Measurements from ENCODE around the gene CYP51A1. TPM values are rescaled to one million over a fixed set of nuclear protein-coding genes. Genes with fewer than 3 reads are reported as not detected.

Gene CYP51A1
- total RNA-seq, 1 experiment from 2014 or later: 52.3 TPM

DNA sequence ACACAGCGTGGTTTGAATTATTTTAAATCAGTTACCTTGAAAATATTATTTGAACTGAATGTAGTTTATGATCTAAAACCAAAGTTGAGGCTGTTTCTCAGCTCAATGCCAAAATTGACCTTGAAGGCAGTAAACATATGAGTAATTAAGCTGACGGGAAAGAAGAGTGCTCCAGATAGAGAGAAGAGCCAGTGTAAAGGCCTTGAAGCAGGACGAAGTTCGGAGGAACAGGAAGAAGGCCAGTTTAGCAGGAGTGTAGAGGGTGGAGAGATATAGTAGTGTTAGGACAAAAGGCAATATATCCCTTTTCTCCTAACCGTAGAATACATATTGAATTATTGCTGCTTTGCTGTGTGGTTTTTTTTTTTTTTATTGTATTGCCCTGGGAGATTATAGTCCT lies 63.2 kb downstream of the CYP51A1 start:
- ChIA-PET CTCF (interaction anchor here (0.8 kb wide), 1 partner anchor 190 kb away, joined by 5 read pairs; no protein-coding TSS in a partner anchor), POLR2A (ENCODE audit: unreplicated experiment) (no interaction called here)
- Histone ChIP-seq H3K36me3 (ENCODE audit: low read depth, low read length) (0 out of 2 replicates have a peak, but pooled peaks cover 2% of the 10 kb centered on the region), H4K20me1 (ENCODE audit: low read length) (no peaks in the 10 kb centered on the region), H3K9ac (ENCODE audit: low read length) (0 out of 2 replicates have a peak overlapping the region, but pooled peaks have one; percentile 9), H3K4me1 (ENCODE audit: insufficient read depth, low read length) (peaks cover 15% of the 10 kb centered on the region), H3K27me3 (ENCODE audit: low read length) (no peaks in the 10 kb centered on the region), H3F3A (ENCODE audit: low read length, unreplicated experiment) (no peaks in the 10 kb centered on the region), H3K9me3 (ENCODE audit: low read length) (no peaks in the 10 kb centered on the region), H2AFZ (ENCODE audit: low read length) (no peak overlapping the region), H3K27ac (ENCODE audit: low read length) (no peak overlapping the region), H3K9me2 (replicated peaks; ENCODE audit: low read length) (no peaks in the 10 kb centered on the region), H3K79me2 (ENCODE audit: low read length) (no peaks in the 10 kb centered on the region), H3K4me3 (ENCODE audit: low read length) (no peak overlapping the region), H3K4me2 (ENCODE audit: low read length) (no peak overlapping the region)
- ATAC-seq (peak; percentile 88), DNase-seq (no peak)
- BruUV-seq (replicated peaks): no TSS peak
- intact Hi-C loops (cut with micrococcal nuclease): no loop called here
- TF ChIP-seq EZH2phosphoT487 (IDR thresholded peaks at IDR 0.05; ENCODE audit: borderline replicate concordance, low read length) (no peak), EZH2 (IDR thresholded peaks at IDR 0.05; ENCODE audit: low read length, unreplicated experiment) (no peak)
- TF ChIP-seq, protein P1, sequence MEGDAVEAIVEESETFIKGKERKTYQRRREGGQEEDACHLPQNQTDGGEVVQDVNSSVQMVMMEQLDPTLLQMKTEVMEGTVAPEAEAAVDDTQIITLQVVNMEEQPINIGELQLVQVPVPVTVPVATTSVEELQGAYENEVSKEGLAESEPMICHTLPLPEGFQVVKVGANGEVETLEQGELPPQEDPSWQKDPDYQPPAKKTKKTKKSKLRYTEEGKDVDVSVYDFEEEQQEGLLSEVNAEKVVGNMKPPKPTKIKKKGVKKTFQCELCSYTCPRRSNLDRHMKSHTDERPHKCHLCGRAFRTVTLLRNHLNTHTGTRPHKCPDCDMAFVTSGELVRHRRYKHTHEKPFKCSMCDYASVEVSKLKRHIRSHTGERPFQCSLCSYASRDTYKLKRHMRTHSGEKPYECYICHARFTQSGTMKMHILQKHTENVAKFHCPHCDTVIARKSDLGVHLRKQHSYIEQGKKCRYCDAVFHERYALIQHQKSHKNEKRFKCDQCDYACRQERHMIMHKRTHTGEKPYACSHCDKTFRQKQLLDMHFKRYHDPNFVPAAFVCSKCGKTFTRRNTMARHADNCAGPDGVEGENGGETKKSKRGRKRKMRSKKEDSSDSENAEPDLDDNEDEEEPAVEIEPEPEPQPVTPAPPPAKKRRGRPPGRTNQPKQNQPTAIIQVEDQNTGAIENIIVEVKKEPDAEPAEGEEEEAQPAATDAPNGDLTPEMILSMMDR (conservative IDR thresholded peaks at IDR 0.05; ENCODE audit: low read depth, low read length): no peak

DNA sequence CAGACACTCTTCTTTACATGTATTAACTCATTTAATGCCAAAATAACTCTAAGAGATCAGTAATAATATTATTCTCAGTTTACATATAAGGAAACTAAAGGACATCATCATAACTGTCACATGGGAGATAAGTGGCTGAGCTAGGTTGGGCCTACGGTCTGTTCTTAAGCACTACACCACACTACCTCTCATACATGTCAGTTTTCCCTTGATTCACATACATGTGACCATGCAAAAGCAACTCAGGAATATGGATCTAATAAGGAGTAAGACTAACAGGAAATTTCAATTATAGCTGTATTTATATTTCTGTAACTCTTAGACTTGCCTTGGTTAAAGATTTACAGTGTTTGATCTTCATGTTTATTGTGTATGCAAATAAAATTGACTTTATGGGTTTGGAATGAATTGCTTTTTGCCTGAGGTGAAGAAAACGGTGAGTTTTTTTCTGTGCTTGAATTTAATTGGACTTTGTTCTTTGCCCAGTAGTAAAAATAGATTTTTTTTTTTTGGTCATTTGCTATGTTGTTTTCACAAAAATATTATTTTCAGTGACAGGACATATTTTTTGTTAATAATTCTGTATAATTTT lies 69.7 kb downstream of the CYP51A1 start:
- intact Hi-C loops (cut with micrococcal nuclease): no loop called here
- POLR2A ChIA-PET (ENCODE audit: unreplicated experiment): no interaction called here

More for the DNA sequence above, 69.7 kb downstream of the CYP51A1 start:
- ATAC-seq (peak; percentile 51), DNase-seq (no peak)
- TF ChIP-seq EZH2 (IDR thresholded peaks at IDR 0.05; ENCODE audit: low read length, unreplicated experiment) (no peak), EZH2phosphoT487 (IDR thresholded peaks at IDR 0.05; ENCODE audit: borderline replicate concordance, low read length) (no peak)
- TF ChIP-seq, protein P1 (conservative IDR thresholded peaks at IDR 0.05; ENCODE audit: low read depth, low read length): no peak
- Histone ChIP-seq H3K27me3 (ENCODE audit: low read length) (no peaks in the 10 kb centered on the region), H3K79me2 (ENCODE audit: low read length) (no peaks in the 10 kb centered on the region), H3K36me3 (ENCODE audit: low read depth, low read length) (0 out of 2 replicates have a peak, but pooled peaks cover 2% of the 10 kb centered on the region), H3F3A (ENCODE audit: low read length, unreplicated experiment) (no peaks in the 10 kb centered on the region), H3K4me2 (ENCODE audit: low read length) (no peak overlapping the region), H4K20me1 (ENCODE audit: low read length) (no peaks in the 10 kb centered on the region), H3K9me3 (ENCODE audit: low read length) (no peaks in the 10 kb centered on the region), H2AFZ (ENCODE audit: low read length) (no peak overlapping the region), H3K9me2 (replicated peaks; ENCODE audit: low read length) (no peaks in the 10 kb centered on the region), H3K9ac (ENCODE audit: low read length) (no peak overlapping the region), H3K4me3 (ENCODE audit: low read length) (no peak overlapping the region), H3K4me1 (ENCODE audit: insufficient read depth, low read length) (no peaks in the 10 kb centered on the region), H3K27ac (ENCODE audit: low read length) (no peak overlapping the region)
- BruUV-seq (replicated peaks): no TSS peak
- CTCF ChIA-PET: interaction anchor here (0.9 kb wide), 1 partner anchor 184 kb away, joined by 3 read pairs; no protein-coding TSS in a partner anchor

Other genes with a start within 250 kb of the CYP51A1 start
- 23.9 and 24.9 TPM in 2 replicates for gene AKAP9, start 193.6 kb downstream of the CYP51A1 start, total RNA-seq (2014; rRNA removed)
- not detected in 2 replicates for gene LRRD1, start 44.7 kb upstream of the CYP51A1 start, total RNA-seq (2014; rRNA removed)
- 23.7 and 46.4 TPM in 2 replicates for gene KRIT1, start 111.4 kb upstream of the CYP51A1 start, total RNA-seq (2014; rRNA removed)
- gene ANKIB1, start 111.5 kb upstream of the CYP51A1 start, total RNA-seq (2014; rRNA removed): 25.1 and 32.1 TPM in 2 replicates

All from PC-3 (cell line).